SK-N-SH treated with all-trans-retinoic acid at 6 μM for 48 hours (cell line): ENCODE measurements around the gene ITM2C.
A peak's percentile ranks its signal among the peaks of the same experiment; 100 is the strongest.

Experiments used
- ATAC-seq: fragments of 200-7000 bp; cut with Tn5 transposase; 3 replicates; pipeline ENCODE4 v1.9.1; 2020; ENCODE audit warnings: mild to moderate bottlenecking, moderate library complexity
- BACH2 ChIP-seq: fragments of 250-450 bp; sonication (Bioruptor Pico); IDR thresholded peaks from 2 replicates; pipeline ENCODE4 v1.9.0; 2021; ENCODE audit warnings: mild to moderate bottlenecking, borderline replicate concordance
- CSDC2 ChIP-seq: fragments of 250-450 bp; sonication (Bioruptor Pico); IDR thresholded peaks from 2 replicates; pipeline ENCODE4 v1.5.0; 2020; ENCODE audit warnings: mild to moderate bottlenecking, moderate library complexity
- ESRRG ChIP-seq: fragments of 250-450 bp; sonication (Bioruptor Pico); IDR thresholded peaks from 2 replicates; pipeline ENCODE4 v1.6.1; 2021; ENCODE audit warnings: mild to moderate bottlenecking
- GLIS3 ChIP-seq: fragments of 250-450 bp; sonication (Bioruptor Pico); IDR thresholded peaks from 2 replicates; pipeline ENCODE4 v1.5.0; 2020; ENCODE audit warnings: mild to moderate bottlenecking, moderate library complexity
- OSR1 ChIP-seq: fragments of 250-450 bp; sonication (Bioruptor Pico); IDR thresholded peaks from 2 replicates; pipeline ENCODE4 v1.8.0; 2022; ENCODE audit warnings: moderate library complexity, mild to moderate bottlenecking, inconsistent platforms
- PPARA ChIP-seq: fragments of 250-450 bp; sonication (Bioruptor Pico); IDR thresholded peaks from 2 replicates; pipeline ENCODE4 v1.5.0; 2020; ENCODE audit warnings: mild to moderate bottlenecking, borderline replicate concordance
- RARB ChIP-seq: fragments of 250-450 bp; sonication (Bioruptor Pico); IDR thresholded peaks from 2 replicates; pipeline ENCODE4 v1.8.0; 2021; ENCODE audit warnings: mild to moderate bottlenecking, moderate library complexity
- SNAI2 ChIP-seq: fragments of 250-450 bp; sonication (Bioruptor Pico); IDR thresholded peaks from 2 replicates; pipeline ENCODE4 v1.5.0; 2020; ENCODE audit warnings: mild to moderate bottlenecking, moderate library complexity
- TCF4 ChIP-seq: fragments of 250-450 bp; sonication (Bioruptor Pico); IDR thresholded peaks from 2 replicates; pipeline ENCODE4 v1.8.0; 2021; ENCODE audit warnings: mild to moderate bottlenecking, moderate library complexity, borderline replicate concordance
- TOX ChIP-seq: fragments of 250-450 bp; sonication (Bioruptor Pico); IDR thresholded peaks from 2 replicates; pipeline ENCODE4 v1.8.0; 2021; ENCODE audit warnings: mild to moderate bottlenecking, moderate library complexity, borderline replicate concordance
- ZFP3 ChIP-seq: fragments of 250-450 bp; sonication (Bioruptor Pico); IDR thresholded peaks from 2 replicates; pipeline ENCODE4 v1.5.0; 2020; ENCODE audit warnings: mild to moderate bottlenecking, moderate library complexity
- ZNF565 ChIP-seq: fragments of 450-650 bp; formaldehyde crosslinking; conservative IDR thresholded peaks from 2 replicates; pipeline ENCODE4 v1.5.0; 2020; ENCODE audit warnings: low read depth, mild to moderate bottlenecking, moderate library complexity
- ZNF70 ChIP-seq: fragments of 450-650 bp; formaldehyde crosslinking; IDR thresholded peaks from 2 replicates; pipeline ENCODE4 v1.5.0; 2020; ENCODE audit warnings: mild to moderate bottlenecking, moderate library complexity
- ZNF8 ChIP-seq: fragments of 450-650 bp; formaldehyde crosslinking; IDR thresholded peaks from 2 replicates; pipeline ENCODE4 v1.5.0; 2020; ENCODE audit warnings: mild to moderate bottlenecking, moderate library complexity
- TF ChIP-seq, protein P1 (sequence below): fragments of 250-450 bp; sonication (Bioruptor Pico); IDR thresholded peaks from 2 replicates; pipeline ENCODE4 v1.8.0; 2020; ENCODE audit warnings: mild to moderate bottlenecking, moderate library complexity, borderline replicate concordance
- TF ChIP-seq, protein P2 (sequence below): fragments of 250-450 bp; sonication (Bioruptor Pico); IDR thresholded peaks from 2 replicates; pipeline ENCODE4 v1.5.1; 2020; ENCODE audit warnings: low read depth, mild to moderate bottlenecking, moderate library complexity
- TF ChIP-seq, protein P3 (sequence below): fragments of 250-450 bp; sonication (Bioruptor Pico); IDR thresholded peaks from 2 replicates; pipeline ENCODE4 v1.5.0; 2020; ENCODE audit warnings: mild to moderate bottlenecking, moderate library complexity
- TF ChIP-seq, protein P4 (sequence below): fragments of 250-450 bp; sonication (Bioruptor Pico); IDR thresholded peaks from 2 replicates; pipeline ENCODE4 v1.5.1; 2021; ENCODE audit warnings: mild to moderate bottlenecking, moderate library complexity
- TF ChIP-seq, protein P5 (sequence below): fragments of 250-450 bp; sonication (Bioruptor Pico); IDR thresholded peaks from 2 replicates; pipeline ENCODE4 v1.8.0; 2021; ENCODE audit warnings: low read depth, mild to moderate bottlenecking, moderate library complexity, borderline replicate concordance

ITM2C gene

DNA sequence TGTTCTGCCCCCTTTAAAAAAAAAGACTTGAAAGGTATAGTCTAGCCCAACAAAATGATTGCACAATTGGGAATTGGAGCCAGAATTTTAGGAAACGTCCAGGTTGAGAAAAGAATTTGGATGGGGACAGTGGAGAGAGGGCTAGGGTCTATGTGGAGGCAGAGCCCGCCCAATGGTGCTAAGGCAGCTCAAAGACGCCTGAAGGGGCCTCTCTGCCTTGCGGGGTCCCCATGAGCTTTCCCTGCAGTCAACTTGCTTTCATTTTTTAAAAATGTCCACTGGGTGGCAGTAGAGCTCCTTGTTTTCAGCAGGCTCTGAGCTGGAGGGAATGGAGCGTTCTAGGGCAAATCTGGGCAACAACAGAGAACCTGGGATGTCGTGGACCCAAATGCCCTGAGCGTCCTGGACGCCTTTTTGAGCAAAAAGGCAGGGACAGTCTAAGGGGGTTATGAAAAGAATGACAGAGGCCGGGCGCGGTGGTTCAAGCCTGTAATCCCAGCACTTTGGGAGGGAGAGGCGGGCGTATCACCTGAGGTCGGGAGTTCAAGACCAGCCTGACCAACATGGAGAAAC lies 40.2 kb upstream of the ITM2C start:
- ATAC-seq: peak; percentile 97
- TF ChIP-seq SNAI2 (CRISPR knock-in tag): no peak
- TF ChIP-seq BACH2 (CRISPR knock-in tag): no peak
- no peak for TF ChIP-seq ZFP3 (CRISPR knock-in tag)

DNA sequence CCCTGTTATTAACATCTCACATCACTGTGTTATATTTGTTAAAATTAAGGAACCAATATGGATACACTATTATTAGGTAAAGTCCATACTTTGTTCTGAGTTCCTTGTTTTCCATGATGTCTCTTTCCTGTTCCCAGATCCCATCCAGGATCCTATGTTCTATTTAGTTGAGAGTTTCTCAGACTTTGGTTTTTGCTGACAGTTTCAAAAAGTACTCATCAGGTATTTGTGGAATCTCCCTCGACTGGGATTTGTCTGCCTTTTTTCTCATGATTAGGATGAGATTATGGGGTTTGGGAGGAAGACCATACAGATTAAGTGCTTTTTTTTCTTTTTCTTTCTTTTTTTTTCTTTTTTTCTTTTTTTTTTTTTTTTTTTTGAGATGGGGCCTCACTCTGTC lies 39.4 kb upstream of the ITM2C start:
- no peak for ATAC-seq
- TF ChIP-seq, protein P1, sequence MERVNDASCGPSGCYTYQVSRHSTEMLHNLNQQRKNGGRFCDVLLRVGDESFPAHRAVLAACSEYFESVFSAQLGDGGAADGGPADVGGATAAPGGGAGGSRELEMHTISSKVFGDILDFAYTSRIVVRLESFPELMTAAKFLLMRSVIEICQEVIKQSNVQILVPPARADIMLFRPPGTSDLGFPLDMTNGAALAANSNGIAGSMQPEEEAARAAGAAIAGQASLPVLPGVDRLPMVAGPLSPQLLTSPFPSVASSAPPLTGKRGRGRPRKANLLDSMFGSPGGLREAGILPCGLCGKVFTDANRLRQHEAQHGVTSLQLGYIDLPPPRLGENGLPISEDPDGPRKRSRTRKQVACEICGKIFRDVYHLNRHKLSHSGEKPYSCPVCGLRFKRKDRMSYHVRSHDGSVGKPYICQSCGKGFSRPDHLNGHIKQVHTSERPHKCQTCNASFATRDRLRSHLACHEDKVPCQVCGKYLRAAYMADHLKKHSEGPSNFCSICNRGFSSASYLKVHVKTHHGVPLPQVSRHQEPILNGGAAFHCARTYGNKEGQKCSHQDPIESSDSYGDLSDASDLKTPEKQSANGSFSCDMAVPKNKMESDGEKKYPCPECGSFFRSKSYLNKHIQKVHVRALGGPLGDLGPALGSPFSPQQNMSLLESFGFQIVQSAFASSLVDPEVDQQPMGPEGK (CRISPR knock-in tag): no peak
- TF ChIP-seq TOX (no peak), ESRRG (CRISPR knock-in tag) (no peak), SNAI2 (CRISPR knock-in tag) (no peak), BACH2 (CRISPR knock-in tag) (no peak), ZNF565 (CRISPR knock-in tag) (no peak), GLIS3 (no peak), CSDC2 (no peak), PPARA (no peak), TCF4 (CRISPR knock-in tag) (no peak), ZFP3 (CRISPR knock-in tag) (no peak), RARB (CRISPR knock-in tag) (no peak), ZNF8 (CRISPR knock-in tag) (no peak)
- TF ChIP-seq, protein P2, sequence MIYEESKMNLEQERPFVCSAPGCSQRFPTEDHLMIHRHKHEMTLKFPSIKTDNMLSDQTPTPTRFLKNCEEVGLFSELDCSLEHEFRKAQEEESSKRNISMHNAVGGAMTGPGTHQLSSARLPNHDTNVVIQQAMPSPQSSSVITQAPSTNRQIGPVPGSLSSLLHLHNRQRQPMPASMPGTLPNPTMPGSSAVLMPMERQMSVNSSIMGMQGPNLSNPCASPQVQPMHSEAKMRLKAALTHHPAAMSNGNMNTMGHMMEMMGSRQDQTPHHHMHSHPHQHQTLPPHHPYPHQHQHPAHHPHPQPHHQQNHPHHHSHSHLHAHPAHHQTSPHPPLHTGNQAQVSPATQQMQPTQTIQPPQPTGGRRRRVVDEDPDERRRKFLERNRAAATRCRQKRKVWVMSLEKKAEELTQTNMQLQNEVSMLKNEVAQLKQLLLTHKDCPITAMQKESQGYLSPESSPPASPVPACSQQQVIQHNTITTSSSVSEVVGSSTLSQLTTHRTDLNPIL (CRISPR knock-in tag): no peak
- TF ChIP-seq, protein P3, sequence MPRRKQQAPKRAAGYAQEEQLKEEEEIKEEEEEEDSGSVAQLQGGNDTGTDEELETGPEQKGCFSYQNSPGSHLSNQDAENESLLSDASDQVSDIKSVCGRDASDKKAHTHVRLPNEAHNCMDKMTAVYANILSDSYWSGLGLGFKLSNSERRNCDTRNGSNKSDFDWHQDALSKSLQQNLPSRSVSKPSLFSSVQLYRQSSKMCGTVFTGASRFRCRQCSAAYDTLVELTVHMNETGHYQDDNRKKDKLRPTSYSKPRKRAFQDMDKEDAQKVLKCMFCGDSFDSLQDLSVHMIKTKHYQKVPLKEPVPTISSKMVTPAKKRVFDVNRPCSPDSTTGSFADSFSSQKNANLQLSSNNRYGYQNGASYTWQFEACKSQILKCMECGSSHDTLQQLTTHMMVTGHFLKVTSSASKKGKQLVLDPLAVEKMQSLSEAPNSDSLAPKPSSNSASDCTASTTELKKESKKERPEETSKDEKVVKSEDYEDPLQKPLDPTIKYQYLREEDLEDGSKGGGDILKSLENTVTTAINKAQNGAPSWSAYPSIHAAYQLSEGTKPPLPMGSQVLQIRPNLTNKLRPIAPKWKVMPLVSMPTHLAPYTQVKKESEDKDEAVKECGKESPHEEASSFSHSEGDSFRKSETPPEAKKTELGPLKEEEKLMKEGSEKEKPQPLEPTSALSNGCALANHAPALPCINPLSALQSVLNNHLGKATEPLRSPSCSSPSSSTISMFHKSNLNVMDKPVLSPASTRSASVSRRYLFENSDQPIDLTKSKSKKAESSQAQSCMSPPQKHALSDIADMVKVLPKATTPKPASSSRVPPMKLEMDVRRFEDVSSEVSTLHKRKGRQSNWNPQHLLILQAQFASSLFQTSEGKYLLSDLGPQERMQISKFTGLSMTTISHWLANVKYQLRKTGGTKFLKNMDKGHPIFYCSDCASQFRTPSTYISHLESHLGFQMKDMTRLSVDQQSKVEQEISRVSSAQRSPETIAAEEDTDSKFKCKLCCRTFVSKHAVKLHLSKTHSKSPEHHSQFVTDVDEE: no peak
- TF ChIP-seq, protein P4, sequence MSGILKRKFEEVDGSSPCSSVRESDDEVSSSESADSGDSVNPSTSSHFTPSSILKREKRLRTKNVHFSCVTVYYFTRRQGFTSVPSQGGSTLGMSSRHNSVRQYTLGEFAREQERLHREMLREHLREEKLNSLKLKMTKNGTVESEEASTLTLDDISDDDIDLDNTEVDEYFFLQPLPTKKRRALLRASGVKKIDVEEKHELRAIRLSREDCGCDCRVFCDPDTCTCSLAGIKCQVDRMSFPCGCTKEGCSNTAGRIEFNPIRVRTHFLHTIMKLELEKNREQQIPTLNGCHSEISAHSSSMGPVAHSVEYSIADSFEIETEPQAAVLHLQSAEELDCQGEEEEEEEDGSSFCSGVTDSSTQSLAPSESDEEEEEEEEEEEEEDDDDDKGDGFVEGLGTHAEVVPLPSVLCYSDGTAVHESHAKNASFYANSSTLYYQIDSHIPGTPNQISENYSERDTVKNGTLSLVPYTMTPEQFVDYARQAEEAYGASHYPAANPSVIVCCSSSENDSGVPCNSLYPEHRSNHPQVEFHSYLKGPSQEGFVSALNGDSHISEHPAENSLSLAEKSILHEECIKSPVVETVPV (CRISPR knock-in tag): no peak

DNA sequence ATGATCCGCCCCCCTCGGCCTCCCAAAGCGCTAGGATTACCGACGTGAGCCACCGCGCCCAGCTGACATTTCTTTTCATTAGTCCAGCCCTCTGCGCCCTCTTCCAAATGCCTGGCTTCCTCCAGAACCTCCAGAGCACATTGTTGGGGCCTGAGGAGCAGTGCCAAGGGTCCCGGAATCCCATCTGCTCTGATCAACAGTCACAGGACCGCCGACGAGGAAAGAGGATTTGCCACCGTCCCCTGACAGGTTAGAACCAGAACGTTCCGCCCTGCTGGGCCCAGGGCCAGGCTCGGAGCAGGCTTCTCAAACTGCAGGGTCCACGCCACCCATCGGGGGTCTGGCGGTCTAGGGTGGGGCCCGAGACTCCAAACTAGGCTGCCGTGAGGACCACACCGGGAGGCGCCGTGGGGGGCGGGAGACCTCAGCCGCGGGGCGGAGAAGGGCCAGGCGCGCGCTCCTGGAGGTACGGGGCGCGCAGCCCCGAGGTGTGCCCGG lies 36.9 kb upstream of the ITM2C start:
- ATAC-seq: no peak
- TF ChIP-seq PPARA: no peak
- TF ChIP-seq, protein P1 (CRISPR knock-in tag): no peak
- TF ChIP-seq GLIS3: no peak
- TF ChIP-seq, protein P2 (CRISPR knock-in tag): no peak
- TF ChIP-seq, protein P4 (CRISPR knock-in tag): no peak
- no peak for TF ChIP-seq BACH2 (CRISPR knock-in tag)
- no peak for TF ChIP-seq ZNF70
- no peak for TF ChIP-seq OSR1 (CRISPR knock-in tag)
- TF ChIP-seq, protein P5, sequence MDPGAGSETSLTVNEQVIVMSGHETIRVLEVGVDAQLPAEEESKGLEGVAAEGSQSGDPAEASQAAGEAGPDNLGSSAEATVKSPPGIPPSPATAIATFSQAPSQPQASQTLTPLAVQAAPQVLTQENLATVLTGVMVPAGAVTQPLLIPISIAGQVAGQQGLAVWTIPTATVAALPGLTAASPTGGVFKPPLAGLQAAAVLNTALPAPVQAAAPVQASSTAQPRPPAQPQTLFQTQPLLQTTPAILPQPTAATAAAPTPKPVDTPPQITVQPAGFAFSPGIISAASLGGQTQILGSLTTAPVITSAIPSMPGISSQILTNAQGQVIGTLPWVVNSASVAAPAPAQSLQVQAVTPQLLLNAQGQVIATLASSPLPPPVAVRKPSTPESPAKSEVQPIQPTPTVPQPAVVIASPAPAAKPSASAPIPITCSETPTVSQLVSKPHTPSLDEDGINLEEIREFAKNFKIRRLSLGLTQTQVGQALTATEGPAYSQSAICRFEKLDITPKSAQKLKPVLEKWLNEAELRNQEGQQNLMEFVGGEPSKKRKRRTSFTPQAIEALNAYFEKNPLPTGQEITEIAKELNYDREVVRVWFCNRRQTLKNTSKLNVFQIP (CRISPR knock-in tag): no peak
